GM03348 (cell line): ENCODE results near the gene FH.
A peak's percentile ranks its signal among the peaks of the same experiment; 100 is the strongest.

ENCODE experiments used
- DNase-seq: peaks from one replicate; pipeline ENCODE4 v3.0.0; 2012; ENCODE audit warnings: low spot score

FH gene

GRCh38 chr1:241519308-241520079, at the start of gene FH:
TSS of gene FH (minus strand) at chr1:241519755. CDS start at chr1:241519722, 33 bp downstream.
- DNase-seq = peak; percentile 96

DNA sequence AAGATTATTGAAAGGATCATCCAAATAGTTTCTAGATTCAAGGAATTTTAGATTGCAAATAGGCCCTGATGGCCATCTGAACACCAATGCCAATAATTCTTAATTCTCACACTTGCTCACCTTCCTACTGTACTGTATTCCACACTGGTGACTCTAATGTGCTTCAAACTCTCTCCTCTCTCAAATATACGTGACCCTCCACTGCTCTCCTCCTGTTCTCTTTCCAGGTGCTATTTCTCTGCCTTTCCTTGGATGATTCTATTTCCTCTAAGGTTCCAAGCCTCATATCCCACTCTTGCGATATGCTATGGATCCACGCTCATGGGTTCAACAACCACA, 41.3 kb upstream of the FH start:
- DNase-seq = no peak

DNA sequence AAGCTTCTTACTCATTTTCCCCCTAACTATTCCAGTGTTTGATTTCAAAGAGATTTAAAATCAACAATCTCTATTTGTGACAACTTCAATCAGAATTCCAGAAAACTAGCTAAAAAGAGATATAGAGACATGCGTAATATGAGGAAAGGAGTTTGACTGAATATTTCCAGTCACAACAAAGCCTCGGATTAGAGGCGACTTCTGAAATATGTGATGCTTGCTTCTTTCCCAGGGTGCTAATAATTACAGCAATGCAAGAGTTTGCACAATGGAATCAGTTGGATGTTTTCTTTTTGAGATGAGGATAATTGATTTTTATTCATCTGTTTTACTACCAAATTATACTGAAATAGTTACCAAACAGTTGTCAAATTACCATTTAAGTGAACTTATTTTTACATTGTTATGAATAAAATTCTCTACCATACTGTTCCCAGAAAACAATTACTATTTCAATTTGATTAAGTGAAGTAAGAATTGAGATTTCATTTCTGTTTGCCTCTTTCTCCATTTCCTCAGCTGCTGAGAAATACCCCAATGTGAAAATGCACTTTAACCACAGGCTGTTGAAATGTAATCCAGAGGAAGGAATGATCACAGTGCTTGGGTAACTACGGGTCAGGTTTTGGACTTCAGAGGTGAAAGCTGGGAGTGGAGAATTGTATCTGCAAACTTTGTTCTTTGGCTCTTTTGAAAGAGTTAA, 40.7 kb upstream of the FH start:
- no peak for DNase-seq

GRCh38 chr1:241557551-241558193, 38.1 kb upstream of the FH start:
- no peak for DNase-seq

- DNase-seq = no peak
These were observed 37.5 kb upstream of the FH start for GRCh38 chr1:241557031-241557430.

DNA sequence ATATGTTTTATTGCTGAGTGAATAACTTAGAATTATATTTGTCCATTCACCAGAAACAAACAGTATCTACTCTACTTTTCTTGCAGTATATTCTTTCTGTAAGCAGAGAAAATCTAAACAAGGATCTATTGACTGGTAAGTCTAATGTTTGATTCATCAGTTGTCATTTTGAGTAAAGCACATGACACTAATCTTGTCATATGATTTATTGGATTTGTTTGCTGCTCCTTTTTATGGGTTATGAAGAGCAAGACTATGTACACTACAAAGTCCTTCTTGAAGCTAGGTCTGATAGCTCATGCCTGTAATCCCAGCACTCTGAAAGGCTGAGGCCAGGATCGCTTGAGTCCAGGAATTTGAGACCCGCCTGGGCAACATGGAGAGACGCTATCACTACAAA, 36.0 kb upstream of the FH start:
- DNase-seq = no peak

DNA sequence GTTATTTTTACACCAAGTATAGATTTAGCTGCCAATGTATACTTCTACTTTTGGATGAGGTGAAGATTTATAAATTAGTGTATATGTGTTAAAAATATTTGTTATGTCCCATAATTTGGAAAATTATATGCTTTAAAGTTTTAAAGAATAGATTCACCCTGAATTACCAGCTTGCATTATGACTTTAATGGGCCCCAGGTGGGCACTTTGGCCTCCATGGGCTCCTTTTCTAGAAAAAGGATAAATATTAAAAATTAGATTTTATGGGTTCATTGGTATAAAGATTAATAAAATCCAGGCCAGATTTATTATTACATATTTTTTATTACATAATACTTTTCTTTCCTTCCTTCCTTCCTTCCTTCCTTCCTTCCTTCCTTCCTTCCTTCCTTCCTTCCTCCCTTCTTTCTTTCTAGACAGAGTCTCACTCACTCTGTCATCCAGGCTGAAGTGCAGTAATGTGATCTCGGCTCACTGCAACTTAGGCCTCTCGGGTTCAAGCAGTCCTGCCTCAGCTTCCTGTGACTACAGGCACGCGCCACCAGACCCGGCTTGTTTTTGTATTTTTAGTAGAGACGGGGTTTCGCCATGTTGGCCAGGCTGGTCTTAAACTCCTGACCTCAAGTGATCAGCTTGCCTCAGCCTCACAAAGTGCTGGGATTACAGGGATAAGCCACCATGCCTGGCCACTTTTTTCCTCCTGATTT, 34.5 kb upstream of the FH start:
- DNase-seq = no peak

GRCh38 chr1:241551759-241552638, 32.4 kb upstream of the FH start:
- no peak for DNase-seq

DNA sequence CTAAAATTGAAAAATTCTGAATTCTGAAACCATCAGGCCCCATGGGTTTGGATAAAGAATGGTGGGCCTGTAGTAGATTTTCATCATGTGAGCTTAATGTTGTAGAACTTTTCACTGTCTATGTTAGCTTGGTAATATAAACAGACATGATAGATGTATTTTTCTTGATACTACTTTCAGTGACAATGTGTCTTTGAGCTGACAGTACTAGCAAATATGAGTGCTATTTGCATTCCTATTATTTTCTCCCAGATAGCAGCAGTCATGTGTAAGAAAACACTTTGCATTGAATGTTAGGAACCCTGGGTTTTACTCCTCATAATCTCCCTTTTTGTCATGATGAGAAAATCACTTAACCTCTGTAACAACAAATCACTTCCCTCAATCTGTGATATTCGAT, 30.8 kb upstream of the FH start:
- DNase-seq = no peak

DNA sequence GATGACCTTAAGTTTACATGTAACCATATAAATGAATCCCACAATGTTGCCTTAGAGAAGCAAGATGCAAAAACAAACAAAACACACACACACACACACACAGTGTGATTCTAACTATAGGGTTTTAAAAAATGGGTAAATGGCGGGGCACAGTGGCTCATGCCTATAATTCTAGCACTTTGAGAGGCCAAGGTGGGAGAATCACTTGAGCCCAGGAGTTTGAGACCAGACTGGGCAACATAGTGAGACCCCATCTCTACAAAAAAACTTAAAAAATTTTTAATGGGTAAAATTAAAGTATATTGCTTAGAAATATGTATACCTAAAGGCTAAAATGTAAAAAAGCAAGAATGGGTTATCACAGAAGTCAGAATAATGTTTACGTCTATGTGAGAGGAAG, 28.5 kb upstream of the FH start:
- no peak for DNase-seq

- DNase-seq = no peak
These were observed 22.8 kb upstream of the FH start for GRCh38 chr1:241542199-241542907.

- DNase-seq = no peak
These were observed 17.4 kb upstream of the FH start for GRCh38 chr1:241536969-241537368.

DNA sequence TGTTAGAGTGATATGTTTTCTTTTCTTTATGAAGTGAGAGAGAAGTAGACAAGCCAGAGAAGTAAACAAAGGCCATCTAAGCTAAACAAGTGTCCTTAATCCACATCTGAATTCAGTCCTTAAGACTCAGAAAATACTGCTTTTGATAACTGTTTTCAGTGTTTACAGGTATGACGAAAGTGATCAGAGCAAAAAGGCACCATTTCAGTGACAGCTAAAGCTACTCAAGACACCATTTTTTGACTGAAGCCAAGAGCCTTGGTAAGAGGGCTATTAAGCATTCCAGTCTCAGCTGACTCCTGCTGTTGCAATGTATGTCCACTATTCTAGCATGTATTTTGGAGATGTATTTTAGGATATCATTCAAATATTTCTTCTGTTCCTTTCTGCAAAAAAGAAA, 16.7 kb upstream of the FH start:
- no peak for DNase-seq

GRCh38 chr1:241533326-241534115, 14.0 kb upstream of the FH start:
- no peak for DNase-seq

GRCh38 chr1:241532864-241533263, 13.3 kb upstream of the FH start:
- no peak for DNase-seq

GRCh38 chr1:241532162-241532531, 12.6 kb upstream of the FH start, which contains the start of gene KMO:
TSS of gene KMO (plus strand) at chr1:241532378. CDS start at chr1:241532445, 67 bp downstream.
- DNase-seq = no peak

DNA sequence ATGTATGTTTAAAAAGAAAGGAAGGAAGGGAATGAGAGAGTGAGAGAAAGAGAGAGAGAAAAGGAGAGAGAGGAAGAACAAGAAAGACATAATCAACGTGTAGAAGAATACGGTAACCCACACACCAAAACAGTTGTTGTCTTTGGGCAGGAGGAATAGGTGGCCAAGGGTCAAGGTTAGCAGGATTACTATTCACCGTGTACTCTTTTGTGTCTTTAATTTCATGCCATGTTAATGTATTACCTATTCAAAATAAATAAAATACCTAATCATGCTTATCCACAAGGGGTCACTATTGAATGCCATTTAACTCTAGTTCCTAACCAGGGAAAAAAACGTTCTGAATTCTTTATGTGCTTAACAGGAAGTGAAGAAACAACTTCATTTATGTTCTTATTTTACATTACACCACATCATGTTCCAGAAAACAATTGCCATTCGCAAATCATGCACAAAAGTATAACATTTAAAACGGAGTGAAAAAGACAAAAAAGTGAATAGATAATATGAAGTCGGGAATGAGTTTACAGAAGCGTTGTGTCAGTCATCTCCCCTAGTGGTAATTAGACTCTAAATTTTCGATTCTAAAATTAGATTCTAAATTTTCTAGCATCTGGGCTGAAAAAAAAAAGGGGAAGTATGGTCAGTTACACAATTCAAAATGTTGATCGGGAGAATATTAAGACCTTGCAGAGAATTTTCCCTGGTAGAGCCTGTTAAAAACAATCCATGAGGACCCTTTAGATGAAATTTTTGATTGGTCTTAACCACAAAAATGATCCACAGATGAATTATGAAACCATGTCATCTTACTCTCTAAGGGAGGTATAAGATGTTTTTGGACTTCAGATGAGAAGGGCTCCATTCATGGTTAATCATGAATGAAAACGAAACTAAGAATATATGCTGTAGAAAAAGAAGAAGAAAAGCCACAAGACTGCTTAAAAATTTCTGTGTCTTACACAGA, 11.9 kb upstream of the FH start:
- DNase-seq = peak; percentile 55

DNA sequence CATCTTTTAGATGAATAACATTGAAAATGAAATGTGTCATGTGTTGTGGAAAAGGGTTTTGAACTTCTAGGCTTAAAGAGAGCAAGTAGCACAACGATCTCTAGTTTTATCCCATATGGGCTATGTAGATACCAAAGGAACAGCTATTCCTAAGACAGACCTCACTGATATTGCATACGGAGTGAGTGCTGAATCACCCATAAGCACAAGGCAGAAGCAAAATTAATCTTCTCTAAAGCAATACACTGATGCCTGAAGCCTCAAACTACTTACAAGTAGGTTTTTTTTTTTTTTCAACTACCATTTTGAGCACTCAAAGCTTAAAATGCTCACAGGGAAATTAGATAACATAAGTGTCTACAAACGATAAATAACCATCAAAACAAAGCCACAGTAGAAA, 7.6 kb upstream of the FH start:
- DNase-seq = no peak

DNA sequence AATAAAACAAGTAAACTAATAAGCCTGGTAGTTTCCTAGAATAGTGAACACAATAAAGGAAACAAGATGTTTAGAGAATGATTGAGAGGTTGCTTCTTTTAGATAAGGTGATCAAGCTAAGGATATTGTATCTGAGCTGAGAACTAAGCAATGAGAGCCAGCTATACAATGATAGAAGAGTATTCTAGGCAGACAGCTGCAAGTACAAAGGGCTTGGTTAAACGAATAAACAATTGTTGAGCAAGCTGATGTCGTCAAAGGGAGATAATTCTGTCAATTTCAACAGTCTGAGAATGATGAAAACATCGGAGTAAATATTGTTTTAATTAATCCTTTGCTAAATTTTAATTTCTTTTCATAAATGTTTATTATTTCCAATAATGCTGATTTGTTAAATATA, 5.5 kb upstream of the FH start:
- no peak for DNase-seq
